ENCODE measurements around the gene PRKCE. TPM values are rescaled to one million over a fixed set of nuclear protein-coding genes. Genes with fewer than 3 reads are reported as not detected.

The PRKCE gene
- total and polyA plus RNA-seq, 7 donors: 3.0 to 21.9 (median 15.8) TPM

DNA sequence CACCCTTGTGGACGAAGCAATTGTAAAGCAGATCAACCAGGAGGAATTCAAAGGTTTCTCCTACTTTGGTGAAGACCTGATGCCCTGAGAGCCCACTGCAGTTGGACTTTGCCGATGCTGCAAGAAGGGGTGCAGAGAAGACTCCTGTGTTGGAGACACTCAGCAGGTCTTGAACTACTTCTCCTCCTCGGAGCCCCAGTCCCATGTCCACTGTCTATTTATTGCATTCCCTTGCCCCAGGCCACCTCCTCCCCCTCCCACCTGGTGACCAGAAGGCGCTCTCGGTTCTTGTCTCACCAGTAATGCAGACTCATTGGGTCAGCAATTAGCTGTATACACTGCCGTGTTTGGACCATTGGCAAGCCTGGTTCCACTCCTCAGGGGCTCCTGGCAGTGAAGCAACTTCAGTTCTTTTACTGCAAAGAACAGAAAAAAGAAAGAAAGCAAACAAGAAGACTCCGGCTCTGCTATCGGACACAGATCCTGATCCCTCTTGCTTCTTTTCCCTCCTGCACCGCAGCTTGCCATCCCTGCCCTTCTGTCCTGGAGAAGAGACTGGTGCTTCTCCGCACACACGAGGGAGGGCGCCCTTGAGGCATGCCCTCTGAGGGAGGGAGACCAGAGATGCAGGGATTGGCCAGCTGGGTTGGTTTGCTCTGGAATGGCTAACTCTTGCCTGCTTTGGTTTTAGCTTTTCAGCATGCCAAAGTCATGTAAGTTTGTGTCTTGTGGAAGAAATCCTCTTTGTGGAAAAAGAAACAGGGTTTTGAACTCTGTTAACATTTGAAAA, 533.5 kb downstream of the PRKCE start:
- no peaks in the 10 kb centered on the region for H3K27me3 ChIP-seq
- H3K9me3 ChIP-seq: no peaks in the 10 kb centered on the region
- DNase-seq: no peak
- intact Hi-C loops (cut with DNase I): loop anchor here (5.0 to 10.0 kb wide), 2 partner anchors 112 to 180 kb away; partner anchors contain the start of gene EPAS1
- no peak overlapping the region for H3K4me3 ChIP-seq
- H3K27ac ChIP-seq: no peak overlapping the region
- WGBS, 2 donors: 91 to 92% methylated on average over 12 of the region's 12 CpGs
- TF ChIP-seq POLR2A (IDR thresholded peaks at IDR 0.05) (no peak), POLR2AphosphoS5 (IDR thresholded peaks at IDR 0.05) (no peak)
- peaks cover 0 to 15% (median 0%) of the 10 kb centered on the region in 4 donors for H3K36me3 ChIP-seq
- H3K4me1 ChIP-seq: peaks cover 0 to 29% (median 25%) of the 10 kb centered on the region in 4 donors

GRCh38 chr2:46187112-46187618, 535.7 kb downstream of the PRKCE start:
- Histone ChIP-seq H3K27ac (peak overlapping the region; percentile 61 to 86 (median 82)), H3K27me3 (no peaks in the 10 kb centered on the region), H3K36me3 (peaks cover 0 to 15% (median 0%) of the 10 kb centered on the region in 4 donors), H3K4me1 (peaks cover 0 to 29% (median 25%) of the 10 kb centered on the region in 4 donors), H3K9me3 (no peaks in the 10 kb centered on the region), H3K4me3 (peak overlapping the region in 3 of 4 donors; percentile 13 to 34 (median 28))
- TF ChIP-seq EP300 (IDR thresholded peaks at IDR 0.05): no peak
- TF ChIP-seq POLR2AphosphoS5 (IDR thresholded peaks at IDR 0.05): peak in 3 of 4 donors; percentile 35 to 49 (median 38)
- DNase-seq: peak; percentile 83
- 5 to 25% methylated on average over 6 of the region's 6 CpGs for WGBS, 2 donors
- intact Hi-C loops (cut with DNase I): loop anchor here (5.0 to 10.0 kb wide), 2 partner anchors 110 to 178 kb away; partner anchors contain the start of gene EPAS1

DNA sequence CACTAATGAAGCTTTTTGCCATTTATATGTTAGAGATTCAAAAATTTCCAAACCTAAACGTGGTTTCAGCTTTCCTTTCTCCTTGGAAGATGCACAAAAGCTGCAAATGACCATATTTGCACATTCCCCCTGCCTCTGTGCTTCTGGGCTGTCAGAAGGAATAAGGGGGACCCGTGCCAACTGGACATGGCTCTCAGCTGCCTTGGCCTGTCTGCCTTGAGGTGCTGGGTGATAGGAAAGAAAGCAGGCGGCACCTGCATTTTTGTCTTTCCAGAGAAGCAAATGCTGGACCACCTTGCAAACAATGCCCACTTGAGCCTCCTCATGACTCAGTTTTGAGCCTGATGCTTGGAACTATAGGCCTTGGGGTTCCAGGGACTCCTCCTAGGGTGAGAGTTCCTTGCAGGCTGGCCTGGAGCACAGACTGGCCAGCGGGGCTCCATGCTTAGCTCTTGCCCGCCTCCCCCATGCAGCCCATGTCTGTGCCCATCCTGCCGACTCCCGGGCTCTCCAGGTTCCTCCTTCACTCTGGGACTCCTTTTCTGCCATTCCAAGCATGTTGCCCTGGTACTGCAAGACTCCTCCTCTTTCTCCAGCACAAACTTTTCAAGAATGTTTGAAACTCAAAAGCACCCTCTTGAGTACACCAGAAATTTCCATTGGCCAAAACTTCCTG, 536.7 kb downstream of the PRKCE start:
- Histone ChIP-seq H3K27me3 (no peaks in the 10 kb centered on the region), H3K4me3 (no peak overlapping the region), H3K9me3 (no peaks in the 10 kb centered on the region), H3K27ac (peak overlapping the region; percentile 5 to 86 (median 82)), H3K36me3 (peaks cover 0 to 15% (median 0%) of the 10 kb centered on the region in 4 donors), H3K4me1 (peaks cover 0 to 32% (median 28%) of the 10 kb centered on the region in 4 donors)
- intact Hi-C loops (cut with DNase I): loop anchor here (5.0 to 10.0 kb wide), 2 partner anchors 109 to 177 kb away; partner anchors contain the start of gene EPAS1
- no peak for TF ChIP-seq POLR2A (IDR thresholded peaks at IDR 0.05)
- TF ChIP-seq, protein P1, sequence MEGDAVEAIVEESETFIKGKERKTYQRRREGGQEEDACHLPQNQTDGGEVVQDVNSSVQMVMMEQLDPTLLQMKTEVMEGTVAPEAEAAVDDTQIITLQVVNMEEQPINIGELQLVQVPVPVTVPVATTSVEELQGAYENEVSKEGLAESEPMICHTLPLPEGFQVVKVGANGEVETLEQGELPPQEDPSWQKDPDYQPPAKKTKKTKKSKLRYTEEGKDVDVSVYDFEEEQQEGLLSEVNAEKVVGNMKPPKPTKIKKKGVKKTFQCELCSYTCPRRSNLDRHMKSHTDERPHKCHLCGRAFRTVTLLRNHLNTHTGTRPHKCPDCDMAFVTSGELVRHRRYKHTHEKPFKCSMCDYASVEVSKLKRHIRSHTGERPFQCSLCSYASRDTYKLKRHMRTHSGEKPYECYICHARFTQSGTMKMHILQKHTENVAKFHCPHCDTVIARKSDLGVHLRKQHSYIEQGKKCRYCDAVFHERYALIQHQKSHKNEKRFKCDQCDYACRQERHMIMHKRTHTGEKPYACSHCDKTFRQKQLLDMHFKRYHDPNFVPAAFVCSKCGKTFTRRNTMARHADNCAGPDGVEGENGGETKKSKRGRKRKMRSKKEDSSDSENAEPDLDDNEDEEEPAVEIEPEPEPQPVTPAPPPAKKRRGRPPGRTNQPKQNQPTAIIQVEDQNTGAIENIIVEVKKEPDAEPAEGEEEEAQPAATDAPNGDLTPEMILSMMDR (IDR thresholded peaks at IDR 0.05): no peak
- no peak for TF ChIP-seq POLR2AphosphoS5 (IDR thresholded peaks at IDR 0.05)
- TF ChIP-seq EP300 (IDR thresholded peaks at IDR 0.05): no peak
- no peak for DNase-seq
- 88 to 90% methylated on average over 7 of the region's 7 CpGs for WGBS, 2 donors

DNA sequence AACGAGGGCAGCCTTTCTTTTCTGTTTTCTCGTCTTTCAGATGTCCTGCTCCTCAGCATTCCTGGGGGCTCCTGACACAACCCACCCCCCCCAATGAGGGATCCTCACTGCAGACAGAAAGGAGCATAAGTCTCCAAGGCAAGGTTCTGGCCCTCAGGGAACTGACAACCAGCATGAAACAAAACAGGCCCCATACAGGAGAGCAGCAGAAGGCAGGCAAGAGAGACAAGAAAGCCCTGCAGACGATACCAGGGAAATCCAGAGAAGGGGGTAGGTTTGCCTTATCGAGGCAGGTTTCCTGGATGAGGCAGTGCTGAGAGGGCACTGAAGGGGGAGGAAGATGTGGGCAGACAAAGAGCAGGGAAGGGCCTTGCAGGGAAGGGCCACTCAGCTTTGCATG, 541.9 kb downstream of the PRKCE start:
- Histone ChIP-seq H3K36me3 (no peaks in the 10 kb centered on the region), H3K4me1 (peaks cover 0 to 24% (median 12%) of the 10 kb centered on the region in 4 donors), H3K9me3 (no peaks in the 10 kb centered on the region), H3K27ac (peak overlapping the region in 3 of 4 donors; percentile 36 to 39 (median 37)), H3K27me3 (no peaks in the 10 kb centered on the region), H3K4me3 (no peak overlapping the region)
- no peak for DNase-seq
- 83 to 90% methylated on average over 4 of the region's 4 CpGs for WGBS, 2 donors
- intact Hi-C loops (cut with DNase I): no loop called here
- TF ChIP-seq POLR2AphosphoS5 (IDR thresholded peaks at IDR 0.05): peak in 1 of 4 donors; percentile 52
- no peak for TF ChIP-seq EP300 (IDR thresholded peaks at IDR 0.05)
- TF ChIP-seq, protein P1 (IDR thresholded peaks at IDR 0.05): no peak
- no peak for TF ChIP-seq POLR2A (IDR thresholded peaks at IDR 0.05)

- WGBS, 2 donors: 88 to 94% methylated on average over 3 of the region's 3 CpGs
- Histone ChIP-seq H3K36me3 (no peaks in the 10 kb centered on the region), H3K4me3 (no peak overlapping the region), H3K9me3 (no peaks in the 10 kb centered on the region), H3K27ac (peak overlapping the region in 3 of 4 donors; percentile 36 to 39 (median 37)), H3K4me1 (peaks cover 0 to 22% (median 8%) of the 10 kb centered on the region in 4 donors), H3K27me3 (no peaks in the 10 kb centered on the region)
- DNase-seq: no peak
- TF ChIP-seq, protein P1 (IDR thresholded peaks at IDR 0.05): no peak
- TF ChIP-seq POLR2A (IDR thresholded peaks at IDR 0.05) (no peak), EP300 (IDR thresholded peaks at IDR 0.05) (no peak), POLR2AphosphoS5 (IDR thresholded peaks at IDR 0.05) (no peak)
- intact Hi-C loops (cut with DNase I): no loop called here
Measured at GRCh38 chr2:46193855-46194254, 542.4 kb downstream of the PRKCE start.

Measured in sigmoid colon (tissue), 7 donors.